Retinal pigment epithelial cell (primary cell): Measurements from ENCODE around the gene PADI1.
A peak's percentile ranks its signal among the peaks of the same experiment; 100 is the strongest.

Experiments
- DNase-seq: peaks from one replicate; pipeline ENCODE4 v3.0.0-alpha.2; 2010; ENCODE audit warnings: low read depth
- H3K4me3 ChIP-seq: 2 replicates; pipeline ENCODE4 v1.5.1; 2011; ENCODE audit warnings: mild to moderate bottlenecking, low read length, control low read depth, moderate library complexity
- TF ChIP-seq, protein P1 (sequence below): conservative IDR thresholded peaks from 2 replicates; pipeline ENCODE4 v1.5.1; 2011; ENCODE audit warnings: low read depth, low read length, control low read depth, inconsistent platforms

PADI1 gene

DNA sequence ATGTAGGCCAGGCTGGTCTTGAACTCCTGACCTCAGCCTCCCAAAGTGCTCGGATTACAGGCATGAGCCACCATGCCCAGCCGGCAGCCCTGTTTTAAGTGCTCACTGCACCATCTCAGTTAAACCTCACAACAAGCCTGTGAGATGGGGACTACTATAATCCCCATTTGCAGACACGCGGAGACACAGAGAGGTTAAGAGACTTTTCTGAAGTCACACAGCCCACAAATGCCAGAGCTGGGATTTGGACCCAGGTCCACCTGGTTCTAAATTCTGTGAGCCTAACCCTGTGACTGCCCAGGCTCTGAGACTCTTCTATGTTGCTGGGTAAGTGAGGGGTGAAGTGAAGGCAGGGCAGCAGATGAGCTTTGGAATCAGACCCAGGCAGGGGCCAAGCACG, 6.4 kb downstream of the PADI1 start:
- DNase-seq = no peak
- TF ChIP-seq, protein P1, sequence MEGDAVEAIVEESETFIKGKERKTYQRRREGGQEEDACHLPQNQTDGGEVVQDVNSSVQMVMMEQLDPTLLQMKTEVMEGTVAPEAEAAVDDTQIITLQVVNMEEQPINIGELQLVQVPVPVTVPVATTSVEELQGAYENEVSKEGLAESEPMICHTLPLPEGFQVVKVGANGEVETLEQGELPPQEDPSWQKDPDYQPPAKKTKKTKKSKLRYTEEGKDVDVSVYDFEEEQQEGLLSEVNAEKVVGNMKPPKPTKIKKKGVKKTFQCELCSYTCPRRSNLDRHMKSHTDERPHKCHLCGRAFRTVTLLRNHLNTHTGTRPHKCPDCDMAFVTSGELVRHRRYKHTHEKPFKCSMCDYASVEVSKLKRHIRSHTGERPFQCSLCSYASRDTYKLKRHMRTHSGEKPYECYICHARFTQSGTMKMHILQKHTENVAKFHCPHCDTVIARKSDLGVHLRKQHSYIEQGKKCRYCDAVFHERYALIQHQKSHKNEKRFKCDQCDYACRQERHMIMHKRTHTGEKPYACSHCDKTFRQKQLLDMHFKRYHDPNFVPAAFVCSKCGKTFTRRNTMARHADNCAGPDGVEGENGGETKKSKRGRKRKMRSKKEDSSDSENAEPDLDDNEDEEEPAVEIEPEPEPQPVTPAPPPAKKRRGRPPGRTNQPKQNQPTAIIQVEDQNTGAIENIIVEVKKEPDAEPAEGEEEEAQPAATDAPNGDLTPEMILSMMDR = no peak

DNA sequence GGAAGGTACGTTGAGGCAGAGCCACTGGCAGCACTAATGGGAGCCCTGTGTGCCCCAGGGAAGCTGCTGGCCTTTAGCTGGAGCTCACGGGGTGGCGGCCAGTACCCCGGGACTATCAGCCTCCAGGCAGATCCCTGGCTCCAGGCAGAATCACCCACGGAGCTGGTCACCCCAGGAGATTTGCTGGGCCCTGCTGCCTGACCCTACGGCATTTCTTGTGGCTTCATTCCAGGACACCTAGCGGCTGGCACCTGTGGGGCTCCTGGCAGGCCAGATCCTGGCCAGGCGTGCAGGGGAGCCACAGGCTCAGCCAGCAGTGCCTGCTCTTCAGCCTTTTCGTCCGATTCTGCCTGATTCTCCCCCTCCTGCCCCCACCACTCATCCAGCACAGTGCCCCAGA, 7.1 kb downstream of the PADI1 start:
- DNase-seq = no peak
- TF ChIP-seq, protein P1 = no peak
- no peak overlapping the region for H3K4me3 ChIP-seq

More for the DNA sequence above, 6.4 kb downstream of the PADI1 start:
- H3K4me3 ChIP-seq = no peak overlapping the region

DNA sequence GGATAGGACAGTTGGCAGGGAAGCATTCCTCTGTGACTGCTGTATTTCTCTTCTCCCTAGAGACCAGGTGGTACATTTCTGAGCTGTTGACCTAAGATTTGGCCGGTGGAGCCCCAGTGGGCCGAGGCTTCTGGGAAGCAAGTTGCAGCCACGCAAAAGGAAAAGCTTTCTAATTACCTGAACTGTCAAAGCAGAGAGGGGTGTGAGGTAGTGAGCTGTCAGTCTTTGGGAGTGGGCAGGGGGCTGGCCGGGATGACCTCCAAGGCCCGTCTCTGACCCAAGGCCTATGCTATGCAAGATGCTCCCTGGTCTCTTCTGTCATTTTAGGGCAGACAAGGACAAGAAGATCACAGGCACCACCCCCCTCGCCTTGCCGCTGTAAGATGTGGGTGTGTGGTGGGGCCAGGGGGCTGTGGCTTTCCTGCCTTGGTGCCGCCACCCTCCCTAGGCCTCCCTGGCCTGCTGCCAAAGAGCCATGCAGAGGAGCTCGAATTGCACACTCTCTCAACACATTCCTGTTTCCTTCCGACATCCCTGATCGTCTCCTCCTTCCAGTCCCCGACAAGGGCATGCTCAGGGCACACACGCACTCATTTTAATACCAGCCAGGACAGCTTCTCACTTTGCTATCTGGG, 7.7 kb downstream of the PADI1 start:
- H3K4me3 ChIP-seq = no peak overlapping the region
- peak; percentile 73 for DNase-seq
- TF ChIP-seq, protein P1 = no peak

DNA sequence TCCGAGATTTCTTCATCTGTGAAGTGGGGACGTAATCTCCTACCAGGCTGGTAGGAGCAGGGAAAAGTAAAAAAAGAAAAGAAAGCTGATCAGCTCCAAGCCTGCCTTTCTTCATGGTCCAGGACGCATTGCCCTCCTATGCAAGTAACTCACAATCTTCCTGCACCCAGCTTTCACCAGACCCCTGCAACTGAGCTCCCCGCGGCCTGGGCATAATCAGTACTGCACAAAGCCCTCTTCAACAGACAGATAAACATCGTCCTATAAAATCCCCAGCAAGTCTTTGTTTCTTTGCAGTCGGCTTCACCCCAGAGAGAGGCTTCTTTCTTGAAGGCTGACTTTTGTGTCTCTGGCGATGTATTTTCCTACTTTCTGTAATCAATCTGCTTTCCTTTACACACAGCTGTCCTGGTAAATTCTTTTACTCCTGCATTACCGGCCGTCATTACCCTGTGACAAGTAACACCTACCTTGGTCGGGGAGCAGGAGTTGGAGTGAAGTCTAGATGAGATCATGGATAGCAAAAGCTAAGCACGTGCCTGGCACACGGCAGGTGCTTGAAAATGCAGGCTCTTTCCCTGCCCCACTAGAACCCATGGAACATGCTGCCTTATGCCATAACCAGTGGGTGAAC, 8.3 kb downstream of the PADI1 start:
- TF ChIP-seq, protein P1 = no peak
- H3K4me3 ChIP-seq = no peak overlapping the region
- no peak for DNase-seq

DNA sequence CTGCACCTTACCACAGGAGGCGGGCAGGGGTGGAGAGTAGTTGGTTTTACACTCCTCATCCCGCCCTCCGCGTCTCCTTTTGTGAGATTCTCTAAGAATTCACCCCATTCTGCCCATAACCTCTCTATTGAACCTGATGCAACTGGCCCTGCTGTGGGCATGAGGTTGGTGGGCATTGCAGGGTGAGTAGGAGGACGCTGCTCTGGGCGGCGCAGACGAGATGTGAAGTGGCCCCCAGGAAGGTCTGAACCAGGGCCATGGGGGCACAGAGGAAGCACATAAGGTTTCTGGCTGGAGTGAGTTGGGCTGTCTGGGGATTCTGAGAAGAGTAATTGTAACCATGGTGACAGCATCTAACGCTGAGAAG, 8.8 kb downstream of the PADI1 start:
- DNase-seq = no peak
- TF ChIP-seq, protein P1 = no peak
- no peak overlapping the region for H3K4me3 ChIP-seq

DNA sequence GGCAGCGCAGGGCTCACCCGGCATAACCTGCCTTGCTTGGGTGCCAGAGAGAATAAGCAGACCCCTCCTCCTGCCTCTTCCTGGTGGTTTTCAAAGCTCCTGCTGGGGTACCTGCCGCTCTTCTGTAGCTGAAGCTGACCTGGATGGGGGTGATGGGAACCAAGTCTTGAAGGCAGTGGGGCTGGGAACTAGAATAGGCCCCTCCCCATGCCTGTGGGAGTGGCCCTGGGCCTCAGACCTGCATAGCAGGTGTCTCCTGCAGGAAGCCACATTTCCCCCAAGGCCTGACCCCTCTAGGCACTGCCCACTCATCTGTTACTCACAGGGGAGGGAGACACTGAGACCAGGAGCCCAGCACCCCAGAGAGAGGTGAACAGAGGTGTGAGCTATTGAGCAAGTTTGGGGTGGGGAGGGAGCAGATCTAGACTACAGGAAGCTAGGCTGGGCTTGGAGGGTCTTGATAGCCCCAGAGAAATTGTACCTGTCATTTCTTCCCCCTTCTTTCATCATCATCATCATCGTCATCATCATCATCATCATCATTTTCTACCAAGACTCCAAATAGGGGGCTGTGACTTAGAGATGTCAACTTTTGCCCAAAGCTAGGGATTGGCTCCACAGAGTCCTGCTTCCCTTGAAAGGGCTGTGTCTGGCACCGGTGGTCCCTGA, 10.1 kb downstream of the PADI1 start:
- no peak overlapping the region for H3K4me3 ChIP-seq
- DNase-seq = no peak
- TF ChIP-seq, protein P1 = no peak

DNA sequence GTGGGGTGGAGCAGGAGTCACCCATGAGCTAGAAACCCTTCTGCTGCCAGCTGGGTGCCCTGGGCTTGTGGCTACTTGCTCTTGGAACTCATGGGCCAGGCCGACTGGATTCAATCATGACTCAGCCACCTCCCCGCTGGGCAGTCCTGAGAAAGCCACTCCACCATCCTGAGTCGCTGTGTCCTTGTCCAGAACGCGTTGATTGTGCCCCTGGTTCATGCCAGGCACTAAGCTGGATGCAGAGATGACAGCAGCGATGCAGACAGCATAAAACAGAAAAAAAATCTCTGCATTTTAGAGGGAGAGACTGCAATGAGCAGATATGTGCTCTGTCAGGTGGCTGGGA, 10.6 kb downstream of the PADI1 start:
- TF ChIP-seq, protein P1 = no peak
- H3K4me3 ChIP-seq = no peak overlapping the region
- DNase-seq = no peak
